OCI-LY7 (cell line): ENCODE results near the gene ANAPC16.
"Not testable (repeated sequence)": the region's sequence is repeated elsewhere in the genome, so short reads cannot be mapped to it uniquely, and the experiment has no call there.

Experiments
- EZH2phosphoT487 ChIP-seq: fragments of 200-600 bp; sonication (generic); IDR thresholded peaks from 2 replicates; pipeline ENCODE4 v1.6.1; 2018; ENCODE audit warnings: low read depth, borderline replicate concordance, mild to moderate bottlenecking, mixed run types, antibody characterized with exemption, low read length, moderate library complexity, mixed read lengths
- TF ChIP-seq, protein P1 (sequence below): fragments of 200-600 bp; sonication (generic); conservative IDR thresholded peaks from 2 replicates; pipeline ENCODE4 v1.5.1; 2014; ENCODE audit warnings: mild to moderate bottlenecking, antibody characterized with exemption, low read length, moderate library complexity, mixed read lengths

DNA sequence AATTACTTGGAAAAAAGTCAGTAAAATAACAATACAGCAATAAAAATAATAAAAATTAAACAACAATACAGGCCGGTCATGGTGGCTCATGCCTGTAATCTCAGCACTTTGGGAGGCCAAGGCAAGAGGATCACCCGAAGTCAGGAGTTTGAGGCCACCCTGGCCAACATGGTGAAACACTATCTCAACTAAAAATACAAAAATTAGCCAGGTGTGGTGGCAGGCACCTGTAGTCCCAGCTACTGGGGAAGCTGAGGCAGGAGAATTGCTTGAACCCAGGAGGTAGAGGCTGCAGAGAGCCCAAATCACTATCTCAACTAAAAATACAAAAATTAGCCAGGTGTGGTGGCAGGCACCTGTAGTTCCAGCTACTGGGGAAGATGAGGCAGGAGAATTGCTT lies 4.0 kb upstream of the ANAPC16 start:
- TF ChIP-seq, protein P1, sequence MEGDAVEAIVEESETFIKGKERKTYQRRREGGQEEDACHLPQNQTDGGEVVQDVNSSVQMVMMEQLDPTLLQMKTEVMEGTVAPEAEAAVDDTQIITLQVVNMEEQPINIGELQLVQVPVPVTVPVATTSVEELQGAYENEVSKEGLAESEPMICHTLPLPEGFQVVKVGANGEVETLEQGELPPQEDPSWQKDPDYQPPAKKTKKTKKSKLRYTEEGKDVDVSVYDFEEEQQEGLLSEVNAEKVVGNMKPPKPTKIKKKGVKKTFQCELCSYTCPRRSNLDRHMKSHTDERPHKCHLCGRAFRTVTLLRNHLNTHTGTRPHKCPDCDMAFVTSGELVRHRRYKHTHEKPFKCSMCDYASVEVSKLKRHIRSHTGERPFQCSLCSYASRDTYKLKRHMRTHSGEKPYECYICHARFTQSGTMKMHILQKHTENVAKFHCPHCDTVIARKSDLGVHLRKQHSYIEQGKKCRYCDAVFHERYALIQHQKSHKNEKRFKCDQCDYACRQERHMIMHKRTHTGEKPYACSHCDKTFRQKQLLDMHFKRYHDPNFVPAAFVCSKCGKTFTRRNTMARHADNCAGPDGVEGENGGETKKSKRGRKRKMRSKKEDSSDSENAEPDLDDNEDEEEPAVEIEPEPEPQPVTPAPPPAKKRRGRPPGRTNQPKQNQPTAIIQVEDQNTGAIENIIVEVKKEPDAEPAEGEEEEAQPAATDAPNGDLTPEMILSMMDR, result not testable (repeated sequence)
- not testable (repeated sequence) for TF ChIP-seq EZH2phosphoT487
